Ovary (tissue), 9 donors: ENCODE data around the gene NEAT1. TPM values are rescaled to one million over a fixed set of nuclear protein-coding genes. Genes with fewer than 3 reads are reported as not detected.
"Not testable (repeated sequence)": the region's sequence is repeated elsewhere in the genome, so short reads cannot be mapped to it uniquely, and the experiment has no call there.

Source experiments
- DNase-seq, 5 donors: peaks; one replicate each; pipeline ENCODE4 v3.0.0-alpha.2; 2019 to 2020
- H3K27ac ChIP-seq, 2 donors: fragments of 200-600 bp; one replicate each; pipeline versions ENCODE4 v1.5.1 to v1.8.0; 2019 to 2022
- H3K27me3 ChIP-seq: fragments of 200-600 bp; one replicate; pipeline ENCODE4 v1.8.0; 2022
- H3K36me3 ChIP-seq: fragments of 200-600 bp; sonication (generic); one replicate; pipeline ENCODE4 v1.5.1; 2019
- H3K4me1 ChIP-seq: one replicate; pipeline ENCODE4 v1.8.1; 2013; ENCODE audit warnings: mild to moderate bottlenecking, moderate library complexity; ENCODE audit not compliant: insufficient read depth
- H3K4me3 ChIP-seq: fragments of 200-600 bp; sonication (generic); one replicate; pipeline ENCODE4 v1.5.1; 2017
- H3K9me3 ChIP-seq, 2 donors: fragments of 200-600 bp in 1 of 2; sonication (generic) in 1 of 2; one replicate each; pipeline versions ENCODE4 v1.5.1 to v1.8.1; 2013 to 2019; ENCODE audit warnings: mild to moderate bottlenecking in 1 of 2, moderate library complexity in 1 of 2
- CTCF ChIP-seq, 3 donors: fragments of 450-650 bp in 2 of 3; fragments of 200-600 bp in 1 of 3; IDR thresholded peaks; one replicate each; pipeline versions ENCODE4 v1.5.1 to v1.8.0; 2016 to 2022; ENCODE audit warnings: antibody characterized with exemption in 3 of 3, mild to moderate bottlenecking in 1 of 3
- EP300 ChIP-seq: sonication (generic); formaldehyde crosslinking; IDR thresholded peaks from one replicate; pipeline ENCODE4 v1.6.1; 2017; ENCODE audit warnings: antibody characterized with exemption
- POLR2A ChIP-seq: fragments of 450-650 bp; IDR thresholded peaks from one replicate; pipeline ENCODE4 v1.6.1; 2017; ENCODE audit warnings: antibody characterized with exemption, mild to moderate bottlenecking, moderate library complexity
- WGBS, 3 donors: extraction: QIAGEN DNeasy Blood & Tissue Kit in 1 of 3; methylation state at CpG; one replicate each; pipeline versions ENCODE4 v1.1.5 to v1.1.7; 2013 to 2017; 5-methylcytosine and 5-hydroxymethylcytosine counted together
- intact Hi-C, 4 donors: fragments of 100-400 bp; cut with DNase I; formaldehyde crosslinking; loops; one replicate each; pipeline versions ENCODE4 v1.11.0 to v1.15.1; 2022 to 2023
- polyA plus RNA-seq, 2 donors: library from polyadenylated mRNA; stranded (reverse); fragments of 200-250 nt in 1 of 2; fragments of 350-450 nt in 1 of 2; fragmentation: Illumina TruSeq in 1 of 2; extraction: RNeasy Lipid Tissue Mini Kit (QIAGEN cat#74804) in 1 of 2; gene quantifications; one replicate each; pipeline ENCODE4 v1.2.3, GENCODE V29; 2013 to 2014
- total RNA-seq, 7 donors: library from RNA; depleted of rRNA in 2 of 7; stranded (reverse); fragments of >200 nt in 2 of 7; fragmentation: NEBNext Ultra II Directional in 3 of 7; extraction: Animal tissue kit (Norgen Biotek cat#: 25700) in 3 of 7; gene quantifications; one replicate each; pipeline versions ENCODE4 v1.1.0 to v1.2.4, GENCODE V29; 2016 to 2023
- donor health status: DM: no; HTN: no; CAD: no; lungs with moderate emphysema.
- donor health status: DM: no; HTN: no; CAD: no.
- donor health status: Bipolar disorder and iron deficiency.
- donor health status: DM: yes; HTN: yes; CAD: no.
- donor health status: DM: no; HTN: no; CAD: no.
- donor health status: DM: yes; HTN: yes; CAD: no.

NEAT1 gene
- total and polyA plus RNA-seq, 9 donors: 175 to 850 (median 351) TPM

- peak overlapping the region; percentile 51 for H3K4me3 ChIP-seq
- peak overlapping the region; percentile 81 to 88 for H3K27ac ChIP-seq
- no peaks in the 10 kb centered on the region for H3K27me3 ChIP-seq
- TF ChIP-seq EP300 (no peak), CTCF (IDR thresholded peaks at IDR 0.05) (no peak), POLR2A (peak; percentile 89)
- DNase-seq: peak; percentile 91 to 93 (median 92)
- peaks cover 11% of the 10 kb centered on the region for H3K4me1 ChIP-seq
- H3K36me3 ChIP-seq: no peaks in the 10 kb centered on the region
- H3K9me3 ChIP-seq: no peaks in the 10 kb centered on the region
- 1 to 2% (median 1%) methylated on average over 46 to 47 of the region's 47 CpGs for WGBS, 3 donors
- intact Hi-C loops: no loop called here
Measured at GRCh38 chr11:65454696-65455456, 32.3 kb downstream of the NEAT1 start.

- H3K27me3 ChIP-seq: no peaks in the 10 kb centered on the region
- 92 to 93% (median 93%) methylated on average over 3 of the region's 3 CpGs for WGBS, 3 donors
- H3K4me3 ChIP-seq: no peak overlapping the region
Measured at GRCh38 chr11:65456418-65456817, 33.8 kb downstream of the NEAT1 start.

GRCh38 chr11:65459552-65459951 lies 37.0 kb downstream of the NEAT1 start:
- DNase-seq: peak in 3 of 5 donors; percentile 8 to 27 (median 18)
- no peak for TF ChIP-seq CTCF (IDR thresholded peaks at IDR 0.05)
- no peak for TF ChIP-seq POLR2A
- TF ChIP-seq EP300: no peak
- no peaks in the 10 kb centered on the region for H3K9me3 ChIP-seq
- H3K27me3 ChIP-seq: no peaks in the 10 kb centered on the region
- 86 to 95% (median 90%) methylated on average over 7 of the region's 7 CpGs for WGBS, 3 donors
- H3K27ac ChIP-seq: no peak overlapping the region
- intact Hi-C loops: no loop called here
- H3K36me3 ChIP-seq: no peaks in the 10 kb centered on the region
- peaks cover 7% of the 10 kb centered on the region for H3K4me1 ChIP-seq
- H3K4me3 ChIP-seq: no peak overlapping the region

More at GRCh38 chr11:65456418-65456817, 33.8 kb downstream of the NEAT1 start:
- no peak overlapping the region for H3K27ac ChIP-seq
- no peaks in the 10 kb centered on the region for H3K36me3 ChIP-seq
- peaks cover 11% of the 10 kb centered on the region for H3K4me1 ChIP-seq
- DNase-seq: no peak
- TF ChIP-seq CTCF (IDR thresholded peaks at IDR 0.05): no peak
- no peak for TF ChIP-seq POLR2A
- no peak for TF ChIP-seq EP300
- H3K9me3 ChIP-seq: no peaks in the 10 kb centered on the region
- intact Hi-C loops: no loop called here

GRCh38 chr11:65465471-65465870 lies 42.9 kb downstream of the NEAT1 start:
- 94 to 95% (median 94%) methylated on average over 18 of the region's 18 CpGs for WGBS, 3 donors
- H3K27ac ChIP-seq: peak overlapping the region in 1 of 2 donors; percentile 14
- H3K4me3 ChIP-seq, H3K9me3 ChIP-seq, H3K27me3 ChIP-seq, H3K36me3 ChIP-seq, H3K4me1 ChIP-seq, intact Hi-C loops, DNase-seq: not testable (repeated sequence)

GRCh38 chr11:65467306-65467705 lies 44.7 kb downstream of the NEAT1 start:
- DNase-seq, H3K4me3 ChIP-seq, H3K9me3 ChIP-seq, intact Hi-C loops, H3K27me3 ChIP-seq, H3K27ac ChIP-seq, H3K36me3 ChIP-seq, H3K4me1 ChIP-seq: not testable (repeated sequence)
- WGBS, 3 donors: 90 to 95% (median 94%) methylated on average over 6 of the region's 6 CpGs
